HG03103 (cell line): ENCODE results near the gene KIZ.
"Not testable (repeated sequence)": the region's sequence is repeated elsewhere in the genome, so short reads cannot be mapped to it uniquely, and the experiment has no call there.

Source experiments
- ATAC-seq: cut with Tn5 transposase; IDR thresholded peaks from one replicate; pipeline ENCODE4 v1.9.1; 2021; ENCODE audit warnings: low read depth; ENCODE audit not compliant: unreplicated experiment

Gene KIZ

GRCh38 chr20:21136015-21136732 lies 10.3 kb downstream of the KIZ start:
- ATAC-seq: no peak

GRCh38 chr20:21137078-21137477 lies 11.2 kb downstream of the KIZ start:
- ATAC-seq: no peak

GRCh38 chr20:21139881-21140566 lies 14.1 kb downstream of the KIZ start:
- ATAC-seq: no peak

- no peak for ATAC-seq
These were observed 15.9 kb downstream of the KIZ start for GRCh38 chr20:21141825-21142224.

GRCh38 chr20:21143194-21143890 lies 17.5 kb downstream of the KIZ start:
- no peak for ATAC-seq

GRCh38 chr20:21145424-21145823 lies 19.5 kb downstream of the KIZ start:
- no peak for ATAC-seq

GRCh38 chr20:21146215-21146614 lies 20.3 kb downstream of the KIZ start:
- no peak for ATAC-seq

GRCh38 chr20:21147593-21147992 lies 21.7 kb downstream of the KIZ start:
- no peak for ATAC-seq

GRCh38 chr20:21149344-21149743 lies 23.5 kb downstream of the KIZ start:
- ATAC-seq: no peak

- ATAC-seq: no peak
These were observed 25.9 kb downstream of the KIZ start for GRCh38 chr20:21151791-21152190.

GRCh38 chr20:21154692-21155091 lies 28.8 kb downstream of the KIZ start:
- ATAC-seq: no peak

GRCh38 chr20:21155268-21155667 lies 29.4 kb downstream of the KIZ start:
- ATAC-seq: no peak

- no peak for ATAC-seq
These were observed 30.4 kb downstream of the KIZ start for GRCh38 chr20:21156266-21156665.

- no peak for ATAC-seq
These were observed 31.1 kb downstream of the KIZ start for GRCh38 chr20:21157006-21157405.

GRCh38 chr20:21159658-21160380 lies 33.9 kb downstream of the KIZ start:
- ATAC-seq: no peak

- no peak for ATAC-seq
These were observed 36.0 kb downstream of the KIZ start for GRCh38 chr20:21161926-21162325.

GRCh38 chr20:21162631-21163030 lies 36.7 kb downstream of the KIZ start:
- no peak for ATAC-seq

GRCh38 chr20:21166801-21167200 lies 40.9 kb downstream of the KIZ start:
- ATAC-seq: no peak

GRCh38 chr20:21167261-21167660 lies 41.4 kb downstream of the KIZ start:
- no peak for ATAC-seq

- not testable (repeated sequence) for ATAC-seq
These were observed 42.2 kb downstream of the KIZ start for GRCh38 chr20:21168061-21168460.

GRCh38 chr20:21172626-21173025 lies 46.7 kb downstream of the KIZ start:
- ATAC-seq: no peak
